8988T (cell line): ENCODE measurements around the gene NMRK1.
A peak's percentile ranks its signal among the peaks of the same experiment; 100 is the strongest.

ENCODE experiments used
- DNase-seq: peaks from one replicate; pipeline ENCODE4 v3.0.0; 2011

The NMRK1 gene

DNA sequence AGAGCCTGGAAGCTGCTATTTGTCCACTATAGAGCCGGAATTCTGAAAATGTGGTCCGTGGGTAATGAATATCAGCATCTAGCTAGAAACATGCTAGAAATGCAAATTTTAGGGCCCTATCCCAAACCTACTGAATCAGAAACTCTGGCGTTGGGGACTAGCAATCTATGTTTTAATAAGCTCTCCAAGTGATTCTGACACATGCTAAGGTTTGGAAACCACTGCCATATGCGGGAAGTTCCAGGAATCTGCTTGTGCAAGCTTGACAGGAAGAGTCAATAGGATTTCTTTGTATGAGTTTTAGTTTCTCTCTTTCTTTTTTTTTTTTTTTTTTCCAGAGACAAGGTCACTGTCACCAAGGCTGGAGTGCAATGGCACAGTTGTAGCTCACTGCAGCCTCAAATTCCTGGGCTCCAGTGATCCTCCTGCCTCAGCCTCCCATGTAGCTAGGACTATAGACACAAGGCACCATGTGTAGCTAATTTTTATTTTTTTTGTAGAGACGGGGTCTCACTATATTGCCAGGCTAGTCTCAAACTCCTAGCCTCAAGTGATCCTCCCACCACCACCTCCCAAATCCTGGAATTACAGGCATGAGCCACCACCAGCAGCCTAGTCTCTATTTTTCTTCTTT is 33.5 kb downstream of the NMRK1 start:
- no peak for DNase-seq

GRCh38 chr9:75053869-75054268 is 34.1 kb downstream of the NMRK1 start:
- DNase-seq, result no peak

- DNase-seq, result no peak
Measured at GRCh38 chr9:75051285-75051684, 36.7 kb downstream of the NMRK1 start.

GRCh38 chr9:75047506-75047905 is 40.4 kb downstream of the NMRK1 start:
- DNase-seq, result no peak

DNA sequence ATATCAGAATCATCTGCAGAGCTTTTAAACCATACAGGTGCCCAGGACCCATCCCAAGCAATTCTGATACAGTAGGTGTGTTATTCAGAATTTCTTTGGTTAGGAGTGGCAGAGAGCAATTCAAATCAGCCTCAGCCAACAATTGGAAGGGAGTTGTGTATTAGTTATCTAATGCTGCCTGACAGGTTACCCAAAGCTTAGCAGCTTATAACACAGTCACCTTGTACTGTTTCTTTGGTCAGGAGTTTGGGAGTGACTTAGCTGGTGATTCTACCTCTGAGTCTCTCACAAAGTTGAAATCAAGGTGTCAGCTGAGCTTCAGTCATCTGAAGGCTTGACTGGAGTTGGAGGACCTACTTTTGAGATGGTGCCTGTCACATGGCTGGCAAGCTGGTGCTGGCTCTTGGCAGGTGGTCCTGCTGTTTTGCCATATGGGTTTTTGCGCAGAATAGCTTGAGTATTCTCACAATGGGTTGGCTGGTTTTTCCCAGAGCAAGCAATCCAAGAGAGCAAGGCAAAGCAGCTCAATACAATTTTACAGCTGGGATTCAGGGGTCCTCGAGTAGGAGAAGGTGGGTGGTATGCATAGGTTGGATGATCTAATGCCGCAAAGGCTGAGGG is 41.1 kb downstream of the NMRK1 start:
- DNase-seq, result no peak

- no peak for DNase-seq
Measured at GRCh38 chr9:75041041-75041440, 46.9 kb downstream of the NMRK1 start.

DNA sequence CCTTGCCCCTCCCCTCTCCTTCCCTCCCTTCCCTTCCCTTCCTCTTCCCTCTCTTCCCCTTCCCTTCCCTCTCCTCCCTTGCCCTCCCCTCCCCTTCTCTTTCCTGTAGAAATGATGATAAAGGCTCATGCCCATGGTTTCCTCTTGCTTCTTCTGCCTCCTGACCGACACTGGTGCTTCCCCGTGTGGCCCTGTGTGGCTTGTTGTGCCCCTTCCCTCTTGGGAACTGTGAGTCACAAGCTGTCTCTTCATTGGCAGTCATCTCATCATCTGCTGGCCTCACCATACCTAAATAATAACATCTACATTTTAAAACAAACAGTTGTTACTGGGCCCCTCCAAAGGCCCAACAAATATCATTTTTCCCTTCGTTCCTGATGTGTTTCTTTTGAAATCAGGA is 48.2 kb downstream of the NMRK1 start:
- DNase-seq, result no peak

- DNase-seq, result no peak
Measured at GRCh38 chr9:75039009-75039408, 48.9 kb downstream of the NMRK1 start.

GRCh38 chr9:75036793-75037192 is 51.2 kb downstream of the NMRK1 start:
- no peak for DNase-seq

DNA sequence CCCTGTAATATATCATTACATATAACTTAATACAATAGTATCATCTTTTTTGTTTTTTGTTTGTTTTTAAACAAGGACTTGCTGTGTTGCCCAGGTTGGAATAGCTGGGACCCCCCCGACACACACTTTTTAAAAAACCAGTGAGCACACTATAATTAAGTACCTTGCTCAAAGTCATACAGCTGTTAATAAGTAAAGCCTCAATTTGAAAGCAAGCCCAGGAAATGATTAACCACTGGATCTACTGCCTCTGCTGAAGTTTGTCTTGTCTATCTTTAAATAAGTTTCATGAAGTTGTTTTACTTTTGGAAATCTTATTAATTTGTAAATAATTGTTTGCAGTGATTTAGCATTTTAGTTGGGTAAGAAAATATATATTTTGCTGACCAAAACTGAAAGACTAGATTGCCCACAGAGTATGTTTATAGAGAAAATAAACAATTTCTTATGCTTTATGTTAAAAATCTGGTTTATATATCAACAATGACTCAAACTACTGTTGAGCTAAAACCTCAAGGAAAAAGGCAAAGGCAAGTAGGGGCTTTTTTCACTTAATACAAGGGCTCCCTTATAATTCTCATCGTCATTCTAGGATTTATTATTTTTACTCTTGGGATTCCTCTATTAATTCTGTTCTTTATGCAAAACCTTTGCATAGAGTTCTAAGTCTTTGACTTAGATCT is 54.0 kb downstream of the NMRK1 start:
- DNase-seq, result no peak

- peak; percentile 38 for DNase-seq
Measured at GRCh38 chr9:75027187-75028107, 60.5 kb downstream of the NMRK1 start.

DNA sequence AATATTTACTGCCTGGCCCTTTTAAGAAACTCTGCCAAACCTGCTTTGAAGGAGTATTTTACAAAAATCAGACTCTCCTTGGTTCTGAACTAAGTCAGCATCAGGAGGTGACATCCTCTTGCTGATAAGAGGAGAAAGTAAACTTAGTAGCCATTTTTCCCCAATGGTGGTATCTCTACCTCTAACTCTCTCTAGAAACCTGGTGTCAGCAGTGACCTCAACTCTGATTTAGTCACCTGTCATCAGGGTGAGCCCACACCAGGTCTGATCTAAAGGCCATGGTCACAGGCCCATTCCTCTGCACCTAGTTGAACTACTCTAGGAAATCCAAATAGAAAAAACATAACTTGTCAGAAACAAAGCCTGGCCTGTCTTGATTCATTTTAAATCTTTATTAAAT is 64.1 kb downstream of the NMRK1 start:
- DNase-seq, result no peak

- DNase-seq, result no peak
Measured at GRCh38 chr9:75019654-75020053, 68.3 kb downstream of the NMRK1 start.

DNA sequence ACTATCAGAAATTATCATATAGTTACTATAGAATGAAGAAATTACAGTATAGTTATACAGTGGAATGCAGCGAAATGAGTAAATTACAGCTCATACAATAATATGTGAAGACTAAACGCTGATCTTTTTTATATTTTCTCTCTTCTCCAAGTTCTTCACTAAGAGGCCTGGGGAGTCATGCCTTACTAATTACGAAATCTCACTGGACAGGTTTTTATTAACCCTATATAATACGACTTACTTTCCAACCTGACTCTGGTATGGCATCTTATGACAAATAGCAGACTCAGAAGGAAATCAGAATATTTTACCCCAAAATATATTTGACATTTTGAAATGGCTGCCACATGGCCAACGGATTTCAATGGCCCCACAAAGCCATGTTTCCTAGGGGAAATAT is 68.9 kb downstream of the NMRK1 start:
- DNase-seq, result no peak

DNA sequence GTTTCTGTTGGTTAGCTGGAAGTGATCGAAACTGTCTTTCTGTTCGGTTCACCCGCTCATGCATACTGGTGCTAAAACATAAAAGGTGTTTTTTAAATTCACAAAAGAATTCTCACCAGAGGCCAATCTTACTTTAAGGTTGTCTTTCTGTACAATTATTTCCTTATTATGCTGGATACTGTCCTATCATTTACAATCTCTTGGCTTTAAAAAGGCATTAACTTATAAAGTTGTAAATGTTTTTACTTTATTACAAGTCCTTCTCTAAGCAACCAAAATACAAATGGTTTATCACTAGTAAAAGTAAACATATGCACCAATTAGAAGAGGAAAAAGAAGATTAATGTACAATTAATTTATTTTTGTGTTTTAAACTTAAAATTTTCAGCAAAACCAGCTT is 70.6 kb downstream of the NMRK1 start:
- DNase-seq, result no peak

DNA sequence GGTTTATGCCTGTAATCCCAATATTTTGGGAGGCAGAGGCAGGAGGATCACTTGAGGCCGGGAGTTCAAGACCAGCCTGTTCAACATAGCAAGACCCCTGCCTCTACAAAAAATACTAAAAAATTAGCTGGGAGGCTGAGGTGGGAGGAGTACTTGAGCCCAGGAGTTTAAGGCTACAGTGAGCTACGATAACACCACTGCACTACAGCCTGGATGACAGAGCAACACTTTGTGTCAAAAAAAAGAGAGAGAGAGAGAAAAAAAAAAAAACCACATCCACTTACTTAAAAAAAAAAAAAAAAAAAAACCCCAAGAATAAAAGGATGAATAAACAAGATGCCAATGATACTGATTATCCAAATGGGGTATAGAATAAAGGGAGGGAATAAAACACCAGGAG is 74.2 kb downstream of the NMRK1 start:
- no peak for DNase-seq
